Stimulated activated CD8-positive, alpha-beta memory T cell treated with anti-CD3 and anti-CD28 coated beads, Interleukin-4, amount 100 ng/mL, for 1 hour (primary cell): ENCODE data around the gene CRABP2.
A peak's percentile ranks its signal among the peaks of the same experiment; 100 is the strongest.

Experiments
- DNase-seq, 2 donors: peaks; one replicate each; pipeline ENCODE4 v3.0.0-alpha.2; 2020; ENCODE audit warnings: low read depth in 2 of 2, low spot score in 1 of 2

CRABP2 gene

GRCh38 chr1:156656806-156657740, 48.3 kb downstream of the CRABP2 start:
- peak; percentile 50 to 61 for DNase-seq

DNA sequence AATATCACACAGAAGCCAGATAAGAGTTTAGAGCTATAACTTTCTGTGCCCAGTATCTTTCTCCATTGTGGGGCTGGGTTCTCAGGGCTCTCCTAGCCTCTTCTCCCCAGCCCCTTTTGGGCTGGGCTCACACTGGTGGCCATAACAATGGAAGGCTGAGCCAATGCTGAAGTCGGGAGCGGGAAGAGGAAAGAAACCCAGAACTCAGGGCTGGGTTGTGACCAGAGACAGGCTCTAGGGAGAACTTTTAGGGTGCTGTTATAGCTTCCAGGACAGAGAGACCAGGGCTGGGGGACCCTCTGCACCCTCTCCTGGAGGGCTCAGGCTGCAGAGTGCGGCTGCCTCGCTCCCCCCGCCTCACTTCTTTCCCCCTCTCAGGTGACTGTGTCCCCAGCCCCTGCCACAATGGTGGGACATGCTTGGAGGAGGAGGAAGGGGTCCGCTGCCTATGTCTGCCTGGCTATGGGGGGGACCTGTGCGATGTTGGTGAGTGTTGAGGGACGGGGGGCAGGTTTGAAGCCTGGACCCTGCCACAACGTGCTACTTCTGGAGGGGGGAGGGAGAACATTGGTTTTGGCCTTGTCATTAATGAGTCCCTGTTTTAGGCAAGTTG, 49.4 kb downstream of the CRABP2 start:
- DNase-seq: no peak

DNA sequence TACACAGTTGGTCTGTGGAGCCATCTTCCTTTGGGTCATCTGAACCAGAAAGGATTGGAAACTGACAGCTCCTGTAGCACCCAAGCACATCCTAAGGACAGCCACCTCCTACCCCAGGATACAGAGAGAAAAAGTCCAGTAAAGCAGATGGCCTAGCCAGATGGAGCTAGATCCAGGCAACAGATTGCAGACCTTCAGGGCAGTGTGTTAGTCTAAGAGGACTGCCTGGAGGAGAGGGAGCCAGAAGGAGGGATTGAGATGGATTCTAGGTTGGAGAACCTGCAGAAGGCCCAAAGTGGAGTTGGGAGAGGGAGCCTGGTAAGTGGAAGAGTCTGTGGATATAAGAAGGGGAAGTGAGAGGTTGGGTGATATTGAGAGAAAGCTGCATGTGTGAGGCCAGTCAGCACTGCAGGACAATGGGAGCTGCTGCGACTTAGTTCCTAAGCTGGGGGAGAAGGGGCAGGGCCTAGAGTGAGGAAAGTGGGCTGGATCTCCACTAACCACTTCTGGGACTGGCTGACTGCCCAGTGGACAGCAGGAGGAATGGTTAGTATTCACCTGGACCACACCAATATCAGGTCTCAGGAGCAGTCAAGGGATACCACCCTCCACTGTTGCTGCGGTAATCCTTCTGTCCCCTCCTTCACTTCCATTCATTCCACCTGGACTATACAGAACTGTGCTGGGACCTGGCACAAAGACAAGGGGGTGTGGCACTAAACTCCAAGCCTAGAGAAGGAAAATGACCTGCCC, 50.1 kb downstream of the CRABP2 start:
- DNase-seq: no peak

- DNase-seq: no peak
These were observed 50.7 kb downstream of the CRABP2 start for GRCh38 chr1:156654700-156655099.

DNA sequence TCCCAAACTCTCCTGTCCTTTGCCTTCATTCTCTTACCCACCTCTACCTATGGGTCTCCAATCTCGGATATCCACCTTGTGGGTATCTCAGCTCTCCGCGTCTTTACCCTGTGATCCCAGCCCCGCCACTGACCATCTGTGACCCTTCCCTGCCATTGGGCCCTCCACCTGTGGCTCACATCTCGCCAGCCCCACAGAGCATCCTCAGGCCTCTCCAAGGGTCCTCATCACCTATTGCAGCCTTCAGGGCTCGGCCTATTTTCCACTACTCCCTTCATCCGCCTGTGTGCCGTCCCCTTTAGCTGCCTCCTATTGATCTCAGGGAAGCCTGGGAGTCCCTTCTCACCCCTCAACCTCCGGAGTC, 52.4 kb downstream of the CRABP2 start:
- no peak for DNase-seq

DNA sequence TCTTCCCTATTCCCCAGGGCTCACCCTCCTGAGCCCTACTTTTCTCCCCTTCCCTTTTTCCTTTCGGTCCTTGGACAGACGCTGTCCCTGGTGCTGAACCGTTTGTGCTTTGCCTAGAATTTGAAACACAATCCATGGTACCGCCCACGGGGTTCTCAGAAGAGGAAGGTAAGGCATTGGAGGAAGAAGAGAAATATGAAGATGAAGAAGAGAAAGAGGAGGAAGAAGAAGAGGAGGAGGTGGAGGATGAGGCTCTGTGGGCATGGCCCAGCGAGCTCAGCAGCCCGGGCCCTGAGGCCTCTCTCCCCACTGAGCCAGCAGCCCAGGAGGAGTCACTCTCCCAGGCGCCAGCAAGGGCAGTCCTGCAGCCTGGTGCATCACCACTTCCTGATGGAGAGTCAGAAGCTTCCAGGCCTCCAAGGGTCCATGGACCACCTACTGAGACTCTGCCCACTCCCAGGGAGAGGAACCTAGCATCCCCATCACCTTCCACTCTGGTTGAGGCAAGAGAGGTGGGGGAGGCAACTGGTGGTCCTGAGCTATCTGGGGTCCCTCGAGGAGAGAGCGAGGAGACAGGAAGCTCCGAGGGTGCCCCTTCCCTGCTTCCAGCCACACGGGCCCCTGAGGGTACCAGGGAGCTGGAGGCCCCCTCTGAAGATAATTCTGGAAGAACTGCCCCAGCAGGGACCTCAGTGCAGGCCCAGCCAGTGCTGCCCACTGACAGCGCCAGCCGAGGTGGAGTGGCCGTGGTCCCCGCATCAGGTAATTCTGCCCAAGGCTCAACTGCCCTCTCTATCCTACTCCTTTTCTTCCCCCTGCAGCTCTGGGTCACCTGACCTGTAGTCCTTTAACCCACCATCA, 53.0 kb downstream of the CRABP2 start:
- no peak for DNase-seq
